Measurements from ENCODE around the gene NUDT22. TPM values are rescaled to one million over a fixed set of nuclear protein-coding genes. Genes with fewer than 3 reads are reported as not detected.

The NUDT22 gene
- total RNA-seq, 1 donor from 2014 or later = 40.7 TPM

- H3K9ac ChIP-seq (ENCODE audit: low read length) = peak overlapping the region; percentile 29
- Mint-ChIP-seq H3K27me3 (ENCODE audit: low read depth, unreplicated experiment) (no peaks in the 10 kb centered on the region), H3K4me3 (ENCODE audit: unreplicated experiment) (peak overlapping the region; percentile 81), H3K9me3 (ENCODE audit: unreplicated experiment) (no peaks in the 10 kb centered on the region), H3K27ac (ENCODE audit: unreplicated experiment) (peak overlapping the region; percentile 69), H3K4me1 (ENCODE audit: low read depth, unreplicated experiment) (peaks cover 7% of the 10 kb centered on the region), H3K36me3 (ENCODE audit: low read depth, unreplicated experiment) (no peaks in the 10 kb centered on the region)
- no peaks in the 10 kb centered on the region for H3K27me3 ChIP-seq (ENCODE audit: insufficient read depth, low read length)
- no peaks in the 10 kb centered on the region for H3K9me3 ChIP-seq (ENCODE audit: insufficient read depth, low read depth, low read length)
- TF ChIP-seq CTCF (IDR thresholded peaks at IDR 0.05; ENCODE audit: insufficient read depth, low read depth, low read length) = no peak
- TF ChIP-seq EZH2 (IDR thresholded peaks at IDR 0.05; ENCODE audit: insufficient read depth, low read length) = no peak
- H3K4me3 ChIP-seq (ENCODE audit: insufficient read depth, low read depth, low read length) = peak overlapping the region; percentile 45
- H3K4me2 ChIP-seq (ENCODE audit: low read length) = peak overlapping the region; percentile 83
- H3K27ac ChIP-seq (ENCODE audit: low read depth, low read length) = no peak overlapping the region
- H3K4me1 ChIP-seq (ENCODE audit: insufficient read depth, low read length) = peaks cover 23% of the 10 kb centered on the region
- H3K79me2 ChIP-seq (ENCODE audit: insufficient read depth, low read length) = peaks cover 8% of the 10 kb centered on the region
- H4K20me1 ChIP-seq (ENCODE audit: insufficient read depth, low read length) = peaks cover 11% of the 10 kb centered on the region
- FAIRE-seq (no peak), DNase-seq (ENCODE audit: low read depth) (no peak)
- no peak overlapping the region for H2AFZ ChIP-seq (ENCODE audit: low read depth, low read length)
- peaks cover 11% of the 10 kb centered on the region for H3K36me3 ChIP-seq (ENCODE audit: insufficient read depth, low read length)
Observed at GRCh38 chr11:64235437-64236161, 9.5 kb downstream of the NUDT22 start.

- TF ChIP-seq EZH2 (IDR thresholded peaks at IDR 0.05; ENCODE audit: insufficient read depth, low read length) (no peak), CTCF (IDR thresholded peaks at IDR 0.05; ENCODE audit: insufficient read depth, low read depth, low read length) (no peak)
- Histone ChIP-seq H3K79me2 (ENCODE audit: insufficient read depth, low read length) (peaks cover 16% of the 10 kb centered on the region), H3K4me3 (ENCODE audit: insufficient read depth, low read depth, low read length) (no peak overlapping the region), H3K27ac (ENCODE audit: low read depth, low read length) (no peak overlapping the region), H3K4me2 (ENCODE audit: low read length) (no peak overlapping the region), H3K27me3 (ENCODE audit: insufficient read depth, low read length) (no peaks in the 10 kb centered on the region), H3K36me3 (ENCODE audit: insufficient read depth, low read length) (peaks cover 11% of the 10 kb centered on the region), H3K4me1 (ENCODE audit: insufficient read depth, low read length) (peaks cover 22% of the 10 kb centered on the region), H3K9me3 (ENCODE audit: insufficient read depth, low read depth, low read length) (no peaks in the 10 kb centered on the region), H2AFZ (ENCODE audit: low read depth, low read length) (no peak overlapping the region), H4K20me1 (ENCODE audit: insufficient read depth, low read length) (peaks cover 11% of the 10 kb centered on the region), H3K9ac (ENCODE audit: low read length) (no peak overlapping the region)
- FAIRE-seq = no peak
- no peak for DNase-seq (ENCODE audit: low read depth)
- H3K4me1 Mint-ChIP-seq (ENCODE audit: low read depth, unreplicated experiment) = peaks cover 4% of the 10 kb centered on the region
- no peaks in the 10 kb centered on the region for H3K36me3 Mint-ChIP-seq (ENCODE audit: low read depth, unreplicated experiment)
- H3K27me3 Mint-ChIP-seq (ENCODE audit: low read depth, unreplicated experiment) = no peaks in the 10 kb centered on the region
- H3K27ac Mint-ChIP-seq (ENCODE audit: unreplicated experiment) = no peak overlapping the region
- H3K9me3 Mint-ChIP-seq (ENCODE audit: unreplicated experiment) = no peaks in the 10 kb centered on the region
- H3K4me3 Mint-ChIP-seq (ENCODE audit: unreplicated experiment) = peak overlapping the region; percentile 45
Observed at GRCh38 chr11:64237484-64237951, 11.4 kb downstream of the NUDT22 start.

- DNase-seq (ENCODE audit: low read depth) (no peak), FAIRE-seq (no peak)
- Mint-ChIP-seq H3K27me3 (ENCODE audit: low read depth, unreplicated experiment) (no peaks in the 10 kb centered on the region), H3K27ac (ENCODE audit: unreplicated experiment) (no peak overlapping the region), H3K4me1 (ENCODE audit: low read depth, unreplicated experiment) (peaks cover 6% of the 10 kb centered on the region), H3K4me3 (ENCODE audit: unreplicated experiment) (no peak overlapping the region), H3K9me3 (ENCODE audit: unreplicated experiment) (no peaks in the 10 kb centered on the region), H3K36me3 (ENCODE audit: low read depth, unreplicated experiment) (no peaks in the 10 kb centered on the region)
- Histone ChIP-seq H3K4me1 (ENCODE audit: insufficient read depth, low read length) (peaks cover 27% of the 10 kb centered on the region), H4K20me1 (ENCODE audit: insufficient read depth, low read length) (peaks cover 17% of the 10 kb centered on the region), H2AFZ (ENCODE audit: low read depth, low read length) (no peak overlapping the region), H3K9ac (ENCODE audit: low read length) (peak overlapping the region; percentile 26), H3K79me2 (ENCODE audit: insufficient read depth, low read length) (peaks cover 22% of the 10 kb centered on the region), H3K27me3 (ENCODE audit: insufficient read depth, low read length) (no peaks in the 10 kb centered on the region), H3K4me2 (ENCODE audit: low read length) (no peak overlapping the region), H3K27ac (ENCODE audit: low read depth, low read length) (no peak overlapping the region), H3K4me3 (ENCODE audit: insufficient read depth, low read depth, low read length) (no peak overlapping the region), H3K36me3 (ENCODE audit: insufficient read depth, low read length) (peaks cover 11% of the 10 kb centered on the region), H3K9me3 (ENCODE audit: insufficient read depth, low read depth, low read length) (no peaks in the 10 kb centered on the region)
- TF ChIP-seq EZH2 (IDR thresholded peaks at IDR 0.05; ENCODE audit: insufficient read depth, low read length) (no peak), CTCF (IDR thresholded peaks at IDR 0.05; ENCODE audit: insufficient read depth, low read depth, low read length) (no peak)
Observed at GRCh38 chr11:64238076-64238475, 12.0 kb downstream of the NUDT22 start.
